22Rv1 (cell line): ENCODE measurements around the gene NDST3.

Experiments used
- H3K27ac ChIP-seq: fragments of 450-650 bp; 2 replicates; pipeline ENCODE4 v1.5.1; 2017
- CTCF ChIP-seq: fragments of 450-650 bp; IDR thresholded peaks from 2 replicates; pipeline ENCODE4 v1.5.1; 2017; ENCODE audit warnings: mild to moderate bottlenecking
- ZFX ChIP-seq: fragments of 450-650 bp; IDR thresholded peaks from 2 replicates; pipeline ENCODE4 v1.6.1; 2017; ENCODE audit warnings: antibody characterized with exemption, borderline replicate concordance

NDST3 gene

GRCh38 chr4:118175506-118175905, 141.2 kb downstream of the NDST3 start:
- no peak overlapping the region for H3K27ac ChIP-seq
- TF ChIP-seq CTCF (no peak), ZFX (no peak)

GRCh38 chr4:118177126-118177525, 142.8 kb downstream of the NDST3 start:
- no peak for TF ChIP-seq ZFX
- no peak for TF ChIP-seq CTCF
- H3K27ac ChIP-seq = no peak overlapping the region

GRCh38 chr4:118180776-118181175, 146.5 kb downstream of the NDST3 start:
- no peak overlapping the region for H3K27ac ChIP-seq
- TF ChIP-seq CTCF (no peak), ZFX (no peak)

- no peak overlapping the region for H3K27ac ChIP-seq
- TF ChIP-seq ZFX (no peak), CTCF (no peak)
Observed at GRCh38 chr4:118190903-118191302, 156.6 kb downstream of the NDST3 start.

GRCh38 chr4:118193421-118193820, 159.1 kb downstream of the NDST3 start:
- TF ChIP-seq ZFX = no peak
- TF ChIP-seq CTCF = no peak
- H3K27ac ChIP-seq = no peak overlapping the region

- no peak overlapping the region for H3K27ac ChIP-seq
- TF ChIP-seq CTCF (no peak), ZFX (no peak)
Observed at GRCh38 chr4:118206627-118207026, 172.3 kb downstream of the NDST3 start.

GRCh38 chr4:118213101-118213500, 178.8 kb downstream of the NDST3 start:
- TF ChIP-seq ZFX (no peak), CTCF (no peak)
- no peak overlapping the region for H3K27ac ChIP-seq
